HG02885 (cell line): ENCODE data around the gene SPOPL.
"Not testable (repeated sequence)": the region's sequence is repeated elsewhere in the genome, so short reads cannot be mapped to it uniquely, and the experiment has no call there.

Source experiments
- ATAC-seq: cut with Tn5 transposase; IDR thresholded peaks from one replicate; pipeline ENCODE4 v1.9.1; 2021; ENCODE audit warnings: mild to moderate bottlenecking; ENCODE audit not compliant: unreplicated experiment, poor library complexity

SPOPL gene

DNA sequence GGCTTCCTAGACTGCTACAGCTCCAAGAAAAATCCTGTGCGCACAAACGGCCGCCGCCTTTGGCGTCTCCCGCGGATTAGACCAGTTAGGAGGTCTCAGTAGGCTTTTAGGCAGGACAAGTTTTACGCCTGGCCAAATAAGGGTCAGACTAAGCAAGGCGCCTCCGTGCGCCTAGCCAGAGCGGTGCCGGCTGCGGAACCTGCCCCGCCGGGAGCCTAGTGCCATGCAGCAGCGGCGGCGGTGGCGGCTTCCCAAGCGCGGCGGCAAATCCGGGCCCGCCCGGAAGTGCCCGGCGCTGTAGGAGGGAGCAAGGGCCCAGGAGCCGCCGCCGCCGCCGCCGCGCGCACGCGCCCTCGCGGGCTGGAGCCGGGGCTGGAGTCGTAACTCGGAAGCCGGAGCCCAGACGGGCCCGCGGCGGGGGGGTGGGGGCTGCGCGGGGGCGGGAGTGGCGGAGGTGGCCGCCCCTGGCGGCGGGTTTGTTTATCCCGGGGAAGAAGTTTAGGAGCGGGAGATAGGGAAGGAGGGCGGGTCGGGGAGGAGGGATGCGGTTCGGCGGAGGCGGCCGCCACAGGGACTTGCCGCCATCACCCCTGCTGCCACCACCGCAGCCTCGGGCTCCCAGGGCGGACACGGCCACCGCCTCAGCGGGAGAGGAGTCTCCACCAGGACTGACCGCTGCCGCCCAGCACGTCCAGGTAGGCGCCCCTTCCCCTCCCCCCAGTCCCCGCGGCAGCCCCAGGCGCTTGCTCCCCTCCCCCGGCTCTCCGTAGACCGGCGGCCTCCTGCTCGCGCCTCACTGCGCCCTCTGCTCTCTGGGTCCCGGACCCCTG, at the start of gene SPOPL:
Gene SPOPL (plus strand): TSS at position 346 of the 830 bp plus-strand sequence. CDS start 48,447 bp downstream, outside the sequence.
- peak; percentile 79 for ATAC-seq

DNA sequence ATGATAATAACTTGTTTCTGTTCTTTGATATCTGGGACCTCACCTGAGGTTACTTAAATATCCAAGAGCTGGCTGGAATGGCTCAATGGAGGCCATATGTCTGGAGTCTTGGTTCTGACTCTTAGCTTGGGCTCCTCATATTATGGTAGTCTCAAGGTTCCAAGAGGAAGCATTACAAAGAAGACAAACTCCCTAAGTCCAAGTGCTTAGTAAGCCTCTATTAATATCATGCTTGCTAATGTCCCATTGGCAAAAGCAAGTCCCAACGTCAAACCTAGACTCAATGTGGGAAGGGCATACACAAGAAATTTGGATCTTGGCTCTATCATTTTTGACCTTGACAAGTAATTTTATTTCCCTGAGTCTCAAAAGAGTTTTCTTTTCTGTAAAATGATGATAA, 49.2 kb upstream of the SPOPL start:
- ATAC-seq, result no peak

DNA sequence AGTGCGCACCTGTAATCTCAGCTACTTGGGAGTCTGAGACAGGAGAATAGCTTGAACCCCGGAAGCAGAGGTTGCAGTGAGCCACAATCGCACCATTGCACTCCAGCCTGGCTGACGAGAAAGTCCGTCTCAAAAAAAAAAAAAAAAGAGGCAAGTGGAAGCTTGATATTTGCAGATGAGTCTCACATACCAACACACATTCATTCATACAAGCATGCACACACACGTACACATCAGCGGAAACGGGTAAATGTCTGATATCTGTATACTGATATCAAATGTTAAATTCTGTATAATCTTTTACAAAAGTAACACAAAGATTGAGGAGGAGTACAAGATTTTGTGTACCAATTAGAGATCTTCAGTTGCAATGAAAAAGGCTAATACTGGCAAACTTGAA, 47.8 kb upstream of the SPOPL start:
- ATAC-seq, result no peak

DNA sequence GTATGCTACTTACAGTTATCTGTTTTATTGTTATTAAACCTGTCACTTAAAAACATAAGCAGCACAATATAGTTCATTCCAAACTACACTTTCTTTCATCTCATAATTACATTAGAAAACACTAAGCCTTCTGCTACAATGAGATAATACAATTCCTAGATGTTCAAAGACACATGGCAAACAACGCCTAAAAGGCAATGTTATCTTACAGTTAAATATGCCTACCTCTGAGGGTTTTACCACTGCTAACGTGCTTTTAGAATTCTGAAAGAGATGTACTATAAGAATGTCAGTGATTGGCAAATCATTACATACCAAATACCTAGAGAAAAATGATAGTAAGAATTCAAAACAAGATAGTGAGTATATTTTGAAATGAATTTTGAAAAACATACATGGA, 46.8 kb upstream of the SPOPL start:
- ATAC-seq, result no peak

DNA sequence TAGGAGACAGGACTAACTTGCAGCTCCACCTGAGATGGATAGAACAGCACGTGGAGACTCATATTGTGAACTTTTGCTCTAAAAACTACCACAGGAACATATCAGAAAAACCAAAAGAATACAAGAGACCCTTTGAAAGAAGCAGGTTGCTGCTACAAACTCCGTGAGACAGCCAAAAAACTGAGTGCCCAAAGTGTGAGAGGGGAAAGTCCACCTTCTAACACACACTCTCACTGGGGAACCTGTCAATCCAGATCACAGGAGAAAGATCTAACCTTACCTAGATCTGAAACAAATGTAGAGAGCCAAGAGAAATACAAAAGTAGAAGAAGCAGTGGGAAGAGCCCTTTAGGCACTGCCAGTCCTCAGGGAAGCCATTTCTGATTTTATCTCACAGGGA, 46.3 kb upstream of the SPOPL start:
- ATAC-seq, result no peak

DNA sequence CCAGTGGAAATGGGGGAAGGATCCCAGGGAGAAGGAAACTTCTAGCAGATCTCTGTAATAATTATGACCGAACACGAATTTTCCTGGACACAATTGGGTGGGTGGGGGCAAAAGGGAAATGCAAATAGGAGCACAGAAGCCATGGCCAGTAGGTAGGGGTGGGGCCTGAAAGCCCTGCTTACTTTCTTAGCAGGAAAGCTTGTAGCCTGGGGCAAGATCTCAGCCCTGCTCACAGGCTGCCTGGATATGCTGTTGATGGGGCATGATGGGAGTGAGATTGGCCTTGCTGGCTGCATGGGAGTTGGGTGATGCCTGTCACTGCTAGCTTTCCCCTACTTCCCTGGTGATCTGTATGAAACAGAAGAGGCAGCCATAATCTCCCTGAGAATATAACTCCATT, 45.9 kb upstream of the SPOPL start:
- no peak for ATAC-seq

DNA sequence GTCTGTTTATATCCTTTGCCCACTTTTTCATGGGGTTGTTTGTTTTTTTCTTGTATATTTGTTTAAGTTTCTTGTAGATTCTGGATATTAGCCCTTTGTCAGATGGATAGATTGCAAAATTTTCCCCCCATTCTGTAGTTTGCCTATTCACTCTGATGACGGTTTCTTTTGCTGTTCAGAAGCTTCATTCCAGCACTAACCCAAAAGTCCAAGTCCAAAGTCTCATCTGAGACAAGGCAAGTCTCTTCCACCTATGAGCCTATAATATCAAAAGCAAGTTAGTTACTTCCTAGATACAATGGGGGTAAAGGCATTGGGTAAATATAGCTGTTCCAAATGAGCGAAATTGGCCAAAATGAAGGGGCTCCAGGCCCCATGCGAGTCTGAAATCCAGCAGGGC, 38.9 kb upstream of the SPOPL start:
- ATAC-seq, result not testable (repeated sequence)

DNA sequence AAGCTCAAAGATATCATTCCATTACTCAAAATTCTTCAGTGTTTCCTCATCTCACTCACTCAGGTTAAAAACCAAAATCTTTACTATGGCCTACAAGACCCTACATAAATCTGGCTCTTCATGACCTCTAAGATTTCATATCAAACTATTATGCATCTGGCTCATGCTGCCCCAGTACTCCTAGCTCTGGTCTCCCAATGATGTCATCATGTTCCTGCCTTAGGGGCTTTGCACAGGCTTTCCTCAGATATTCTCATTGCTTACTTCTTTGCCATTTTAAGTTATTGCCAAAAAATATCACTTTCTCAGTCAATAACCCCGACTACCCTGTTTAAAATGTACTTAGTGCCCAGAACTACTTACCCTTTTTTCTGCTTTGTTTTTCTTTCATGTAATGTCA, 33.0 kb upstream of the SPOPL start:
- ATAC-seq, result no peak

DNA sequence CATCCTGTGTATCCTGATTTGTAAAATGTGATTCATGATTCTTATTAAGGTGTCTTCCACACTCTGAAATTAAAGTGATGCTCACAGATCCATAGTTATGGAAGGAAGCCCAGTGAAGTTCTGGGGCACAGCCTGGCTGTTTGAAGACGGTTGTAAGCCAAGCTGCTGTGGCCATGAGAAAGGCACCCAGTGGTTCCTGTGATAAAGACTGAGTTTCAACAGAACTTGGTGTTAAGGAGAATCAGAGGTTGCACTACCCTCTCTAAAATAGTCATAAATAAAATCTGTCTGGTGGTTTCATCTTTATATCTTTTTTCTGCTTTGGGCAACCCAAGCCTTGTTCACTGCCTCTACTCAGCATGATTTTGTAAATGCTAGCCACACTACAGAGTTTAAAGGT, 32.2 kb upstream of the SPOPL start:
- no peak for ATAC-seq

DNA sequence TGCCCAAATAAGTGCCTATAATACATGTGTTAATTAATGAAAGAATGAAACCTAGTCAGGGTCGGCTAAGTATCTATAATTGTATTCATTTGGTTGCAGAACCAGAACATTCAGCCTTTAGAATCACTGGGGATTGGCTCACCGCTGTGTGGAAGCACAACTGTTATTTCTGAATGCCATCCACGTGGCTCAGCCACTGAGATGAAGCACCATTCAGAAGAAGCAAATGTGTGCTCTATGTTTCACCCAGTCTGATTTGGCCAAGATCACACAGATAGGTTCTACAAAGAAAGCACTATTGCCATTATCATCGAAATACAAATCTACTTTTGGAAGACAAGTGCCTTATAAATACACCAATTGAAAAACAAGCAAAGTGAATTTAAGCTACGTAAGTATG, 30.6 kb upstream of the SPOPL start:
- no peak for ATAC-seq

DNA sequence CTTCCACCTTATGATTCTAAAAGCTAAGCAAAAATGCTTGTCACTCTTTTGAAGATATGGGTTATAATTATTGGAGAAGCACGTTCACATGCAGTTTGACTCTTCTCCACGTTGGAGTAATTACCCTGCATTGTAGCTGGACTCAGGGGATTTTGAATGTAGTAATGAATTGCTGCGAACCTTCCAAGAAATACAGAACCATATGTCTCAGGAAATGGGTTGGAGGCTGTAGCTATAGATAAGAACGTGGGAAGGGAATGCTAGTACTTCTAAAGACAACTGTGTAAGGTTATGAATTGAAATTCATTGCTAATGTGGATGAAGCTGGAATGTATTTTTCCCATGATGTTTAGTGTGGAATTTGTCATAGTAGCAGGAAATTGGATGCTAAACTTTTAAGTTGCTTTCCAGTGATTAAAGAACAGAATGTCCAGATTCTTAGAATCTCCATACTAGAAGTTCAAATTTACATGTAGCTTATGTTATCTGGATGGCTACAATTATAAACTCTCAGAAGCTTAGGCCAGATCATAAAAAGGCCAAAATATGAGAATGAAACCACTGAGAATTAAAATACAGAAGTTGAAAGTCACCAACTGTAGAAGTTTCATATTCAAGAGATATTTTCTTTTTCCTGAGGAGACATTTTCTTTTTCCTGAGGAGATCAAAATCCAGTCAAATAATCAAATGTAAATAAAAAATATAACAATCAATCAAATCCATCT, 27.3 kb upstream of the SPOPL start:
- ATAC-seq, result no peak

DNA sequence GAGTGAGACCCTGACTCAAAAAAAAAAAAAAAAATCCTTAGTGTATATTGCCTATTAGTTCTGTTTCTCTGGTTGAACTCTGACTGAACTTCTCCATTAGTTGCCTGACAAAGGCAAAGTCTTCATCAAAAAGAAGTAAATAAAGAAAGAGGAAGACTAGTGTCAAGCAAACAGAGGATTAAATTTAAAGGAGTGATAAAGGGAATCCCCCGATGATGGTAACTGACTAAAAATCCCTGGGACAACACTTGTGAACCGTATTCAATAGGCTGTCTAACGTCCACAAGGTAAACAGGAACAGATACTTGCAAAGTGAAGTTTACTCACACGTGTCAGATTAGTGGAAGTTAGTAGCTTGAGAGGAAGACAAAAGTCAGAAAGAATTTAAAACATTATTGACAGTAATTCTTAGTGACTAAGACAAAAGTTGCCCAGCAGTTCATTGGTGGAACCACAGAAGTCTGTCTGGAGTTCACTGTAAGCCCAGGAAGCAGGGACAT, 26.2 kb upstream of the SPOPL start:
- peak; percentile 87 for ATAC-seq

DNA sequence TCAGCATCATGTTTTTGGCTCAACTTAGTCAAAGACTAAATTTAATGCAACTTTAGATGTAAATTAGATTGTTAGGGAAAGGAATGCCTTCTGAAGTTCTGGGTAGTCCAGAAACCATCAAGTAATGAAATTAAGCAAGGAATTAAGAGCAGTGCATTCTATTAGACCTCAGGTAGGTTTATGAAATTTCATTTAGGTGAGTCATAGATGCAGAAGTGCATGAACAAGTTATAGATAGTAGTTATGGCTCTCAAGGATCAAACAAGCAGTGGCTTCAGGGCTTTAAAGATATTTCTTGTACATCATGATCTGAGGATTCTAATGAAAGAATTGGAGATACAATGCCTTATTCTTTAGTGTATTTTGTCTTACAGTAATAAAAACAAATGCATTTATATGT, 25.4 kb upstream of the SPOPL start:
- no peak for ATAC-seq

DNA sequence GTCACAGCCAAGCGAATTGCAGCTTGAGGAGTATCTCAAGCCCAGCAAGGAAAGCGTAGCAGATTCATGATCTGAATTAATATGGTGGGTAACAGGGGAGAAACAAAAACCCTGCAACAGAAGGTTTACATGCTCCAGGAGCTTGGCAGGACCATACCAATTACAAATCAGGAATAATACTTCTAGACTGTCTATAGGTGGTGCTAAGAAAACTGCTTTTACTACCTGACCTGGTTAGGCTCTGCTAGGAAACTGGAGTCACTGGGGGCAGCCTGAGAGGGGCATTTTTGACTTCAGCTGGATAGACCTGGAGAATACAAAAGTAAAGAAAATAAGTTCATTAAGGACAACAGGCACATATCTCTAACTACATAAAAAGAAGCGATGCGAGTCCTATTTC, 24.6 kb upstream of the SPOPL start:
- no peak for ATAC-seq

DNA sequence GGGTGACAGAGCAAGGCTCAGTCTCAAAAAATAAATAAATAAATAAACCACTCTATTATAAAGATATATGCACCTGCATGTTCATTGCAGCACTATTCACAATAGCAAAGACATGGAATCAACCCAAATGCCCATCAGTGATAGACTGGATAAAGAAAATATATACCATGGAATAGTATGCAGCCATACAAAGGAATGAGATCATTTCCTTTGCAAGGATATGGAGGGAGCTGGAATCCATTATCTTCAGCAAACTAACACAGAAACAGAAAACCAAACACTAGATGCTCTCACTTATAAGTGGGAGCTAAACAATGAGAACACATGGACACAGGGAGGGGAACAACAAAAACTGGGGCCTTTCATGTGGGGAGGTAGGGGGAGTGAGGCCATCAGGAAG, 18.8 kb upstream of the SPOPL start:
- not testable (repeated sequence) for ATAC-seq

DNA sequence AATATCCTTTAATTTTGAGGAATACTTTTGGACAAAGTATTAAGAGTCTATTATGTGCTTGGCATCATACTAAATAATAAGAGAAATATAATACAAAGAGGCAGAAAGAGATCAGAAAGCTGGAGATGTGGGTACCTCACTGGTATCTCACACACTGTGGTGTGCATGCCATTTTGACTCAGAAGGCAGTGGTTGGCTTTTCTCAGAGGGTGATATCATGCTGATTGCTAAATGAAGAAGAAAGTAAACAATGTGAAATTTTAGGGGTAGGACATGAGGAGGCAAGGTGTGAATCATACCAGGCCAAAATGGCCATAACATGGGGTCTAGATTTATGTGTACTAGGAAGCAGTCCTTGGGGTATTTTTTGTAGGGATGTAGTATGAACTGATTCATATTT, 16.6 kb upstream of the SPOPL start:
- ATAC-seq, result no peak

DNA sequence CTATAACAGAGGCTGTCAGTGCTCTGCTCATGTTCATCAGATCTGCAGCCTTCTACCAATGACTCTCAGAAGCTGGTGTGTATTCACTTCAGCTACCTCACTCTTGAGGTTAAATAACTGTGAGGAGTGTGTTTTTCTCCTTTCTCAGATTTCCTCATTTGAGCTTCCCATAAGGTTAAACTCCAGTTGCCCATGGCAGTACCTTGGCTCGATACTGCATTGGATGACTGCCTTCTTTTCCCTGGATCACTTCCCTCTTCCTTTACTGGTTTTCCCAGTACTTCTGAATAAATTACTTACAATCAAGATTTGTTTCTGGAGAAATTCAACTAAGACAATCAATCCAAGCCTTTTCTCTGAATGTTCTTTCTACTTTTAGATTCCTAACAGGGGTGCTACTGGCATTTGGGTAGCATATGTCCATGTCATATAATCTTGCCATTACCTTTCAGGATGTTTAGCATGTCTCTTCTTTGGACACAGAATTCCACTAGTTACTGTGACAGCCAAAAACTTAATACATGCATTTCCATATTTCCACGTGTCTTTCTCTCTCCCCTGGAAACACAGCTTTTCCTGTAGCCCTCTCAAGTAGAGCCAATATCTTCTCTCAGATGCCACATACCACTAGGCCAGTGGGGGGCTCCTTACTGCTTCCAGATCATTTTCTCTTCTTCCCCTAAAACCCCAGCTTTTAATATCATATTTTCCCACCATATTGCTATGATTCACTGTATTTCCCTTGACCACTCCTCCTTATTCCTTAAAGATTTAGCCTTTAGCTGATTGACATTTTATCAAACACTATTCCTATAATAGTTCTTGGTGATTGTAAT, 15.0 kb upstream of the SPOPL start:
- ATAC-seq, result peak; percentile 42

DNA sequence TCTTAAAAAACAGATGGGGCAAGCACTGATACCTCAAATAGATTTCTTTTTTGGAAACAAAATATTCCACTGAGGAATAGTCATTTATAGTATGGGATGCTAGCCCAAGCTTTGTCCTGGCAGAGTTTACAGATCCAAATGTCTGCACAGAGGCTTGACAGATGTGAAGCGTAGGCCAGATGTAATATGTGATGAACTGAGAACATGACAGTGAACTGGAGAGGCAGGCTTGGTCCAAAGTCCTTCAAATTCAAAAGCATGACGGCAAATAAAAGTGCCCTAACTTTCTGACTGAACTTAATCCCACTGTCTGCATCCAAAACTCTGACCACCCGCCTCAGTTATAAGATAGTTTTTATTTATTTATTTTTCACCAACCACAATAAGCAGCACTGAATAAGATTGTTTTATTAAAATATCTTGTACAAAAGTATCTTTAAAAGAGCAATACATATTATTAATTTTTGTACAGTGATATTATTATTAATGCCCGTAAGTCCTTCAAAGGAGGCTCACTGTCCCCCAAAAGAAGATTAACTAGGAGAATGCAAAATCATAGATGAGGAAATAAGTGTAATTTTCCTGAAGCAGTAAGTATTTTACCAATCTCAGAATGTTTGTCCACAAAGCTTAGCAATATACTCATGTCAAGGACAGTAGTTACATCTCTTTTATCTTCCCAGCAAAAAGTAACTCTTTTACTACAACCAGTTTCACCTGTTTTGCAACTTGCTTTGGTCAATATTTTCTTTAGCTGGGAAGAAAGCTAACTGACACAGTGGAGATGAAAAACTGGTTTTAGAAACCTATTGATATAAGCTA, 10.7 kb upstream of the SPOPL start:
- no peak for ATAC-seq

DNA sequence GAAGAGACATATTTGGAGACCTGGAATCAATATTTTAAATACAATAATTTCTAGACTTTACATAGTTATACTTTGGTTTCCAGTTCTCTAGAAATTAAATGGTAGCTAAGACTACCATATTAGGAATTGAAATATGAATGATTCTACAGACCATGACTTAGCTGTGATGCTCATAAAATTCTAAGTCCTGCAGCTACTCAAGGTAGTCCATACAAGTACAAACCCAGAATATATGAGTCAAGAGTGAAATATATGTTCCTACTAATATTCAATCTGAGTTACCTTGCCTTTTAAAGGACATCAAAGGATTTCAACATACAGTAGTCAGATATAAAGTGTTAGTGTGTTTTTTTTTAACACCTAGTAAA, 10.1 kb upstream of the SPOPL start:
- ATAC-seq, result no peak

DNA sequence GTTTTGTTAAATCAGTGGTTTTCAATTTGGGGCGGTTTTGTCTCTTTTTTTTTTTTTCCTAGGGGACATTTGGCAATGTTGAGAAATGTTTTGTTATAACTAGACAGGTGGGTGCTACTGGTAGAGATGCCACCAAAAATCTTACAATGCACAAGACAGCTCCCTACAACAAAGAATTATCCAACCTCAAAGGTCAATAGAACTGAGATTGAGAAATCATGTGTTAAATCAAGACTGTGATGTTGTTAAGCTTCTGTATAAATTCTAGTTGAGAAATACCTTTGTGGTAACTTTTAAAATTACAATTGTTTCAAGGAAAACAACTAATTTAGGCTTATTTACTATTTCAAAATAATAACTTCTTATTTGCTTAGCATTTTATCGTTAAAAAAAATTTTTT, 9.4 kb upstream of the SPOPL start:
- no peak for ATAC-seq
